ENCODE measurements around the gene SH3TC1. TPM values are rescaled to one million over a fixed set of nuclear protein-coding genes. Genes with fewer than 3 reads are reported as not detected.

SH3TC1 gene
- total RNA-seq, 4 donors from 2014 or later, result 15.0 to 78.6 (median 41.4) TPM

- 59 to 83% methylated on average over 6 to 8 of the region's 8 CpGs for WGBS, 2 donors (ENCODE audit: low coverage in 1 of 2)
- no peak overlapping the region for H3K27ac ChIP-seq
- H3K4me1 ChIP-seq, result peaks cover 11 to 21% (median 18%) of the 10 kb centered on the region in 4 donors
Measured at GRCh38 chr4:8162625-8163024, 36.5 kb upstream of the SH3TC1 start.

GRCh38 chr4:8163026-8163425 lies 36.1 kb upstream of the SH3TC1 start:
- H3K4me1 ChIP-seq, result peaks cover 7 to 17% (median 14%) of the 10 kb centered on the region in 4 donors
- peaks cover 0 to 1% of the 10 kb centered on the region in 2 donors for H3K9me3 ChIP-seq
- DNase-seq, result no peak
- intact Hi-C loops (cut with DNase I; ENCODE audit: low total_unique reads), result no loop called here
- TF ChIP-seq POLR2A (IDR thresholded peaks at IDR 0.05), result no peak
- no peak for TF ChIP-seq EP300 (IDR thresholded peaks at IDR 0.05; ENCODE audit: low read depth)
- TF ChIP-seq CTCF (IDR thresholded peaks at IDR 0.05), result no peak
- no peak for TF ChIP-seq POLR2AphosphoS5 (IDR thresholded peaks at IDR 0.05)
- H3K27me3 ChIP-seq, result peaks cover 4% of the 10 kb centered on the region
- in situ Hi-C loops (cut with MboI; ENCODE audit: low pct_ligation_motif_present in 1 of 4, low pct_unique_long_range_greater_than_20kb in 1 of 4, low sequenced_read_pairs in 3 of 4), result loop anchor here in 1 of 4 donors (25.0 kb wide), 1 partner anchor 249 kb away; no protein-coding TSS in a partner anchor
- no peak overlapping the region for H3K27ac ChIP-seq
- 77% methylated on average over 6 of the region's 7 CpGs; no CpG with 5 or more reads in 1 of the 2 donors for WGBS, 2 donors (ENCODE audit: low coverage in 1 of 2)
- H3K4me3 ChIP-seq, result no peak overlapping the region
- no peaks in the 10 kb centered on the region for H3K36me3 ChIP-seq

More at GRCh38 chr4:8162625-8163024, 36.5 kb upstream of the SH3TC1 start:
- TF ChIP-seq POLR2AphosphoS5 (IDR thresholded peaks at IDR 0.05), result no peak
- no peak for TF ChIP-seq POLR2A (IDR thresholded peaks at IDR 0.05)
- TF ChIP-seq CTCF (IDR thresholded peaks at IDR 0.05), result no peak
- TF ChIP-seq EP300 (IDR thresholded peaks at IDR 0.05; ENCODE audit: low read depth), result no peak
- Histone ChIP-seq H3K9me3 (no peaks in the 10 kb centered on the region), H3K4me3 (no peak overlapping the region), H3K27me3 (peaks cover 8% of the 10 kb centered on the region), H3K36me3 (no peaks in the 10 kb centered on the region)
- in situ Hi-C loops (cut with MboI; ENCODE audit: low pct_ligation_motif_present in 1 of 4, low pct_unique_long_range_greater_than_20kb in 1 of 4, low sequenced_read_pairs in 3 of 4) (loop anchor here in 1 of 4 donors (25.0 kb wide), 1 partner anchor 250 kb away; no protein-coding TSS in a partner anchor), intact Hi-C loops (cut with DNase I; ENCODE audit: low total_unique reads) (no loop called here)
- DNase-seq, result no peak

GRCh38 chr4:8163436-8164193 lies 35.5 kb upstream of the SH3TC1 start:
- WGBS, 2 donors (ENCODE audit: low coverage in 1 of 2), result 82% methylated on average over 19 of the region's 19 CpGs; no CpG with 5 or more reads in 1 of the 2 donors
- no peak overlapping the region for H3K27ac ChIP-seq
- no peak overlapping the region for H3K4me3 ChIP-seq
- TF ChIP-seq CTCF (IDR thresholded peaks at IDR 0.05) (no peak), EP300 (IDR thresholded peaks at IDR 0.05; ENCODE audit: low read depth) (no peak)
- intact Hi-C loops (cut with DNase I; ENCODE audit: low total_unique reads), result no loop called here
- in situ Hi-C loops (cut with MboI; ENCODE audit: low pct_ligation_motif_present in 1 of 4, low pct_unique_long_range_greater_than_20kb in 1 of 4, low sequenced_read_pairs in 3 of 4), result loop anchor here in 1 of 4 donors (25.0 kb wide), 1 partner anchor 249 kb away; no protein-coding TSS in a partner anchor
- H3K4me1 ChIP-seq, result peaks cover 5 to 13% (median 11%) of the 10 kb centered on the region in 4 donors
- H3K9me3 ChIP-seq, result peaks cover 6% of the 10 kb centered on the region in 2 donors
- no peaks in the 10 kb centered on the region for H3K36me3 ChIP-seq
- H3K27me3 ChIP-seq, result no peaks in the 10 kb centered on the region
- no peak for DNase-seq

GRCh38 chr4:8164194-8164565 lies 34.9 kb upstream of the SH3TC1 start:
- no peaks in the 10 kb centered on the region for H3K36me3 ChIP-seq
- no peak overlapping the region for H3K4me3 ChIP-seq
- DNase-seq, result no peak
- peaks cover 5 to 13% (median 11%) of the 10 kb centered on the region in 4 donors for H3K4me1 ChIP-seq
- H3K9me3 ChIP-seq, result peaks cover 6 to 8% of the 10 kb centered on the region in 2 donors
- H3K27ac ChIP-seq, result no peak overlapping the region
- WGBS, 2 donors (ENCODE audit: low coverage in 1 of 2), result 72% methylated on average over 9 of the region's 9 CpGs; no CpG with 5 or more reads in 1 of the 2 donors
- TF ChIP-seq EP300 (IDR thresholded peaks at IDR 0.05; ENCODE audit: low read depth) (no peak), POLR2AphosphoS5 (IDR thresholded peaks at IDR 0.05) (no peak), POLR2A (IDR thresholded peaks at IDR 0.05) (no peak), CTCF (IDR thresholded peaks at IDR 0.05) (no peak)
- no peaks in the 10 kb centered on the region for H3K27me3 ChIP-seq
- intact Hi-C loops (cut with DNase I; ENCODE audit: low total_unique reads), result no loop called here
- in situ Hi-C loops (cut with MboI; ENCODE audit: low pct_ligation_motif_present in 1 of 4, low pct_unique_long_range_greater_than_20kb in 1 of 4, low sequenced_read_pairs in 3 of 4), result loop anchor here in 1 of 4 donors (25.0 kb wide), 1 partner anchor 248 kb away; no protein-coding TSS in a partner anchor

All from transverse colon (tissue), 4 donors.